Measurements from ENCODE around the gene CDH2.

Gene CDH2

GRCh38 chr18:28120828-28121515, 56.0 kb downstream of the CDH2 start:
- TF ChIP-seq YY1 (IDR thresholded peaks at IDR 0.05; ENCODE audit: insufficient read depth, insufficient read length) = no peak
- no peak for TF ChIP-seq SUZ12 (IDR thresholded peaks at IDR 0.05; ENCODE audit: extremely low read depth, insufficient read depth, insufficient read length)
- TF ChIP-seq ZNF274 (IDR thresholded peaks at IDR 0.05; ENCODE audit: low read depth, low read length) = no peak
- Histone ChIP-seq H3K27me3 (ENCODE audit: insufficient read depth, insufficient read length) (no peaks in the 10 kb centered on the region), H3K4me1 (ENCODE audit: insufficient read depth, insufficient read length) (no peaks in the 10 kb centered on the region), H3K36me3 (ENCODE audit: insufficient read depth, insufficient read length, low read length) (no peaks in the 10 kb centered on the region), H3K9me3 (ENCODE audit: insufficient read depth, low read length) (no peaks in the 10 kb centered on the region), H3K4me3 (ENCODE audit: insufficient read length, low read depth) (no peak overlapping the region), H3K9ac (ENCODE audit: insufficient read length, low read depth) (no peak overlapping the region)
- no peak for DNase-seq (ENCODE audit: low read depth, low spot score)

GRCh38 chr18:28116461-28116860, 60.5 kb downstream of the CDH2 start:
- H3K36me3 ChIP-seq (ENCODE audit: insufficient read depth, insufficient read length, low read length) = no peaks in the 10 kb centered on the region
- TF ChIP-seq SUZ12 (IDR thresholded peaks at IDR 0.05; ENCODE audit: extremely low read depth, insufficient read depth, insufficient read length) = no peak
- no peak for TF ChIP-seq YY1 (IDR thresholded peaks at IDR 0.05; ENCODE audit: insufficient read depth, insufficient read length)
- TF ChIP-seq ZNF274 (IDR thresholded peaks at IDR 0.05; ENCODE audit: low read depth, low read length) = no peak
- no peaks in the 10 kb centered on the region for H3K9me3 ChIP-seq (ENCODE audit: insufficient read depth, low read length)
- H3K4me1 ChIP-seq (ENCODE audit: insufficient read depth, insufficient read length) = no peaks in the 10 kb centered on the region
- H3K4me3 ChIP-seq (ENCODE audit: insufficient read length, low read depth) = no peak overlapping the region
- DNase-seq (ENCODE audit: low read depth, low spot score) = no peak
- H3K27me3 ChIP-seq (ENCODE audit: insufficient read depth, insufficient read length) = no peaks in the 10 kb centered on the region
- no peak overlapping the region for H3K9ac ChIP-seq (ENCODE audit: insufficient read length, low read depth)

GRCh38 chr18:28115149-28115550, 61.8 kb downstream of the CDH2 start:
- DNase-seq (ENCODE audit: low read depth, low spot score) = no peak
- no peaks in the 10 kb centered on the region for H3K4me1 ChIP-seq (ENCODE audit: insufficient read depth, insufficient read length)
- H3K36me3 ChIP-seq (ENCODE audit: insufficient read depth, insufficient read length, low read length) = no peaks in the 10 kb centered on the region
- no peaks in the 10 kb centered on the region for H3K27me3 ChIP-seq (ENCODE audit: insufficient read depth, insufficient read length)
- TF ChIP-seq YY1 (IDR thresholded peaks at IDR 0.05; ENCODE audit: insufficient read depth, insufficient read length) = no peak
- no peak for TF ChIP-seq ZNF274 (IDR thresholded peaks at IDR 0.05; ENCODE audit: low read depth, low read length)
- no peak for TF ChIP-seq SUZ12 (IDR thresholded peaks at IDR 0.05; ENCODE audit: extremely low read depth, insufficient read depth, insufficient read length)
- H3K9ac ChIP-seq (ENCODE audit: insufficient read length, low read depth) = no peak overlapping the region
- no peak overlapping the region for H3K4me3 ChIP-seq (ENCODE audit: insufficient read length, low read depth)
- H3K9me3 ChIP-seq (ENCODE audit: insufficient read depth, low read length) = no peaks in the 10 kb centered on the region

- no peak overlapping the region for H3K9ac ChIP-seq (ENCODE audit: insufficient read length, low read depth)
- H3K36me3 ChIP-seq (ENCODE audit: insufficient read depth, insufficient read length, low read length) = no peaks in the 10 kb centered on the region
- DNase-seq (ENCODE audit: low read depth, low spot score) = no peak
- H3K4me3 ChIP-seq (ENCODE audit: insufficient read length, low read depth) = no peak overlapping the region
- no peaks in the 10 kb centered on the region for H3K27me3 ChIP-seq (ENCODE audit: insufficient read depth, insufficient read length)
- no peaks in the 10 kb centered on the region for H3K4me1 ChIP-seq (ENCODE audit: insufficient read depth, insufficient read length)
- no peaks in the 10 kb centered on the region for H3K9me3 ChIP-seq (ENCODE audit: insufficient read depth, low read length)
- no peak for TF ChIP-seq YY1 (IDR thresholded peaks at IDR 0.05; ENCODE audit: insufficient read depth, insufficient read length)
- TF ChIP-seq SUZ12 (IDR thresholded peaks at IDR 0.05; ENCODE audit: extremely low read depth, insufficient read depth, insufficient read length) = no peak
- TF ChIP-seq ZNF274 (IDR thresholded peaks at IDR 0.05; ENCODE audit: low read depth, low read length) = no peak
Measured at GRCh38 chr18:28114472-28114871, 62.5 kb downstream of the CDH2 start.

- TF ChIP-seq SUZ12 (IDR thresholded peaks at IDR 0.05; ENCODE audit: extremely low read depth, insufficient read depth, insufficient read length) (no peak), ZNF274 (IDR thresholded peaks at IDR 0.05; ENCODE audit: low read depth, low read length) (no peak)
- DNase-seq (ENCODE audit: low read depth, low spot score) = no peak
Measured at GRCh38 chr18:28113271-28114029, 63.5 kb downstream of the CDH2 start.

GRCh38 chr18:28112056-28112470, 64.9 kb downstream of the CDH2 start:
- no peak for TF ChIP-seq YY1 (IDR thresholded peaks at IDR 0.05; ENCODE audit: insufficient read depth, insufficient read length)
- TF ChIP-seq SUZ12 (IDR thresholded peaks at IDR 0.05; ENCODE audit: extremely low read depth, insufficient read depth, insufficient read length) = no peak
- TF ChIP-seq ZNF274 (IDR thresholded peaks at IDR 0.05; ENCODE audit: low read depth, low read length) = no peak
- Histone ChIP-seq H3K9me3 (ENCODE audit: insufficient read depth, low read length) (no peaks in the 10 kb centered on the region), H3K4me1 (ENCODE audit: insufficient read depth, insufficient read length) (no peaks in the 10 kb centered on the region), H3K27me3 (ENCODE audit: insufficient read depth, insufficient read length) (no peaks in the 10 kb centered on the region), H3K4me3 (ENCODE audit: insufficient read length, low read depth) (no peak overlapping the region), H3K36me3 (ENCODE audit: insufficient read depth, insufficient read length, low read length) (no peaks in the 10 kb centered on the region), H3K9ac (ENCODE audit: insufficient read length, low read depth) (no peak overlapping the region)
- DNase-seq (ENCODE audit: low read depth, low spot score) = no peak

More at GRCh38 chr18:28113271-28114029, 63.5 kb downstream of the CDH2 start:
- Histone ChIP-seq H3K4me3 (ENCODE audit: insufficient read length, low read depth) (no peak overlapping the region), H3K27me3 (ENCODE audit: insufficient read depth, insufficient read length) (no peaks in the 10 kb centered on the region), H3K9me3 (ENCODE audit: insufficient read depth, low read length) (no peaks in the 10 kb centered on the region), H3K9ac (ENCODE audit: insufficient read length, low read depth) (no peak overlapping the region), H3K36me3 (ENCODE audit: insufficient read depth, insufficient read length, low read length) (no peaks in the 10 kb centered on the region), H3K4me1 (ENCODE audit: insufficient read depth, insufficient read length) (no peaks in the 10 kb centered on the region)

- no peaks in the 10 kb centered on the region for H3K9me3 ChIP-seq (ENCODE audit: insufficient read depth, low read length)
- H3K4me3 ChIP-seq (ENCODE audit: insufficient read length, low read depth) = no peak overlapping the region
- H3K27me3 ChIP-seq (ENCODE audit: insufficient read depth, insufficient read length) = no peaks in the 10 kb centered on the region
- H3K36me3 ChIP-seq (ENCODE audit: insufficient read depth, insufficient read length, low read length) = no peaks in the 10 kb centered on the region
- TF ChIP-seq SUZ12 (IDR thresholded peaks at IDR 0.05; ENCODE audit: extremely low read depth, insufficient read depth, insufficient read length) = no peak
- TF ChIP-seq YY1 (IDR thresholded peaks at IDR 0.05; ENCODE audit: insufficient read depth, insufficient read length) = no peak
- H3K4me1 ChIP-seq (ENCODE audit: insufficient read depth, insufficient read length) = no peaks in the 10 kb centered on the region
- DNase-seq (ENCODE audit: low read depth, low spot score) = no peak
- H3K9ac ChIP-seq (ENCODE audit: insufficient read length, low read depth) = no peak overlapping the region
Measured at GRCh38 chr18:28110924-28111323, 66.0 kb downstream of the CDH2 start.

Data from NT2/D1 (cell line).